IMR-90 (cell line): Measurements from ENCODE around the gene MCCD1. TPM values are rescaled to one million over a fixed set of nuclear protein-coding genes. Genes with fewer than 3 reads are reported as not detected.
"Not testable (repeated sequence)": the region's sequence is repeated elsewhere in the genome, so short reads cannot be mapped to it uniquely, and the experiment has no call there.

Experiments used
- ATAC-seq: fragments of 200-7000 bp; cut with Tn5 transposase; 2 replicates; pipeline ENCODE4 v1.9.1; 2020; ENCODE audit warnings: low read depth, mild to moderate bottlenecking, moderate library complexity
- BruUV-seq: library from RNA; stranded (reverse); fragments of 400-500 nt; replicated peaks from 2 replicates; lab custom pipeline; 2021; lab: Mats Ljungman, UMichigan
- CTCF ChIA-PET: fragments of 300-600 bp; formaldehyde crosslinking; extraction: SDS; loops from one replicate; lab custom pipeline; 2021; ENCODE audit warnings: antibody characterized with exemption; lab: Yijun Ruan, JAX
- POLR2A ChIA-PET: fragments of 300-600 bp; sonication (Branson Sonifier 250); formaldehyde crosslinking; loops from one replicate; lab custom pipeline; 2022; ENCODE audit warnings: antibody characterized with exemption; ENCODE audit not compliant: unreplicated experiment; lab: Charles Lee
- DNase-seq: peaks from one replicate; pipeline ENCODE4 v3.0.0; 2013
- H2AFZ ChIP-seq: replicated peaks from 2 replicates; pipeline ENCODE3; 2013; ENCODE audit warnings: low read length, mild to moderate bottlenecking; ENCODE audit not compliant: poor library complexity
- H2AK5ac ChIP-seq: 2 replicates; pipeline ENCODE4 v1.6.1; 2013; ENCODE audit warnings: low read depth, low read length, inconsistent platforms
- H2AK9ac ChIP-seq: replicated peaks from 2 replicates; pipeline ENCODE3; 2013; ENCODE audit warnings: mild to moderate bottlenecking, low read depth, low read length, moderate library complexity; ENCODE audit not compliant: poor library complexity
- H2BK120ac ChIP-seq: 2 replicates; pipeline ENCODE4 v1.6.1; 2013; ENCODE audit warnings: low read depth, low read length, inconsistent platforms
- H2BK15ac ChIP-seq: 3 replicates; pipeline ENCODE4 v1.6.1; 2013; ENCODE audit warnings: low read depth, low read length, inconsistent platforms
- H2BK20ac ChIP-seq: 2 replicates; pipeline ENCODE4 v1.6.1; 2013; ENCODE audit warnings: low read depth, mild to moderate bottlenecking, inconsistent platforms, low read length, moderate library complexity
- H2BK5ac ChIP-seq: 2 replicates; pipeline ENCODE4 v1.6.1; 2013; ENCODE audit warnings: mild to moderate bottlenecking, low read depth, low read length, inconsistent platforms; ENCODE audit not compliant: poor library complexity, severe bottlenecking
- H3K14ac ChIP-seq: replicated peaks from 2 replicates; pipeline ENCODE4 v1.6.1; 2013; ENCODE audit warnings: low read depth, low read length, inconsistent platforms
- H3K18ac ChIP-seq: 2 replicates; pipeline ENCODE4 v1.6.1; 2013; ENCODE audit warnings: low read depth, low read length, control low read depth
- H3K23ac ChIP-seq: 2 replicates; pipeline ENCODE4 v1.6.1; 2013; ENCODE audit warnings: low read depth, low read length, inconsistent platforms
- H3K27ac ChIP-seq: 2 replicates; pipeline ENCODE4 v1.5.1; 2013; ENCODE audit warnings: mild to moderate bottlenecking, control low read depth, low read length; ENCODE audit not compliant: insufficient read depth
- H3K27me3 ChIP-seq: 2 replicates; pipeline ENCODE4 v1.6.1; 2013; ENCODE audit warnings: low read length; ENCODE audit not compliant: control insufficient read depth, insufficient read depth
- H3K36me3 ChIP-seq: 2 replicates; pipeline ENCODE4 v1.6.1; 2013; ENCODE audit warnings: low read length, mixed read lengths; ENCODE audit not compliant: control insufficient read depth, insufficient read depth
- H3K4ac ChIP-seq: 2 replicates; pipeline ENCODE4 v1.6.1; 2013; ENCODE audit warnings: low read depth, low read length, inconsistent platforms
- H3K4me1 ChIP-seq: 2 replicates; pipeline ENCODE4 v1.6.1; 2013; ENCODE audit warnings: low read length, mixed read lengths; ENCODE audit not compliant: control insufficient read depth, insufficient read depth
- H3K4me2 ChIP-seq: 2 replicates; pipeline ENCODE4 v1.6.1; 2013; ENCODE audit warnings: low read depth, mild to moderate bottlenecking, control low read depth, low read length, moderate library complexity
- H3K4me3 ChIP-seq: 2 replicates; pipeline ENCODE4 v1.5.1; 2013; ENCODE audit warnings: low read depth, mild to moderate bottlenecking, control low read depth, low read length, moderate library complexity; ENCODE audit not compliant: insufficient read depth
- H3K56ac ChIP-seq: 2 replicates; pipeline ENCODE4 v1.6.1; 2013; ENCODE audit warnings: low read length, inconsistent platforms; ENCODE audit not compliant: insufficient read depth; ENCODE audit errors: extremely low read depth
- H3K79me1 ChIP-seq, 2 experiments: 2 replicates each; pipeline ENCODE4 v1.6.1; 2013; ENCODE audit warnings: low read length in 2 of 2, inconsistent platforms in 1 of 2, low read depth in 1 of 2
- H3K9ac ChIP-seq: 2 replicates; pipeline ENCODE4 v1.6.1; 2013; ENCODE audit warnings: low read depth, low read length, control low read depth
- H3K9me1 ChIP-seq: 2 replicates; pipeline ENCODE4 v1.6.1; 2013; ENCODE audit warnings: low read length, inconsistent platforms; ENCODE audit not compliant: insufficient read depth
- H3K9me3 ChIP-seq: 2 replicates; pipeline ENCODE4 v1.6.1; 2013; ENCODE audit warnings: low read length; ENCODE audit not compliant: control insufficient read depth, insufficient read depth
- H4K20me1 ChIP-seq: 2 replicates; pipeline ENCODE4 v1.6.1; 2013; ENCODE audit warnings: low read length, inconsistent platforms; ENCODE audit not compliant: insufficient read depth
- H4K5ac ChIP-seq: 2 replicates; pipeline ENCODE4 v1.6.1; 2013; ENCODE audit warnings: mild to moderate bottlenecking, low read depth, low read length, control low read depth
- H4K8ac ChIP-seq, 2 experiments: 2 replicates each; pipeline ENCODE4 v1.6.1; 2013; ENCODE audit warnings: low read depth in 2 of 2, low read length in 2 of 2, control low read depth in 1 of 2, inconsistent platforms in 1 of 2
- H4K91ac ChIP-seq: 2 replicates; pipeline ENCODE4 v1.6.1; 2013; ENCODE audit warnings: low read depth, low read length, inconsistent platforms; ENCODE audit not compliant: insufficient read depth
- BHLHE40 ChIP-seq: fragments of 150-350 bp; IDR thresholded peaks from 2 replicates; pipeline ENCODE4 v1.6.1; 2016; ENCODE audit warnings: mild to moderate bottlenecking, low read depth, low read length
- CHD1 ChIP-seq: IDR thresholded peaks from 2 replicates; pipeline ENCODE4 v1.6.1; 2012; ENCODE audit warnings: low read depth, low read length, improper control_type of control experiment
- RFX5 ChIP-seq: IDR thresholded peaks from 2 replicates; pipeline ENCODE4 v1.8.0; 2012; ENCODE audit warnings: low read depth, mild to moderate bottlenecking, low read length, moderate library complexity
- SMC3 ChIP-seq: fragments of 150-350 bp; IDR thresholded peaks from 2 replicates; pipeline ENCODE4 v1.6.1; 2016; ENCODE audit warnings: low read depth, mild to moderate bottlenecking, antibody characterized with exemption, low read length, moderate library complexity
- WGBS, 2 experiments: methylation state at CpG; one replicate each; pipeline versions ENCODE4 v1.1.5 to v1.1.7; 2013; ENCODE audit warnings: missing lambda C conversion rate in 2 of 2; ENCODE audit not compliant: insufficient read length in 1 of 2; ENCODE audit errors: extremely low coverage in 2 of 2; 5-methylcytosine and 5-hydroxymethylcytosine counted together
- dilution Hi-C: fragments of 300-500 bp; cut with HindIII; formaldehyde crosslinking; loops from one replicate; pipeline ENCODE4 v1.14.3; 2018; ENCODE audit warnings: low sequenced_read_pairs; ENCODE audit not compliant: unreplicated experiment
- in situ Hi-C: fragments of 300-500 bp; cut with MboI; formaldehyde crosslinking; loops from 3 replicates; pipeline ENCODE4 v1.14.3; 2019; ENCODE audit warnings: low sequenced_read_pairs, inconsistent platforms, mixed read lengths
- intact Hi-C: fragments of 100-400 bp; cut with micrococcal nuclease; formaldehyde crosslinking; loops from 2 replicates; pipeline ENCODE4 v1.10.0; 2022
- polyA plus RNA-seq, 3 experiments: library from polyadenylated mRNA; depleted of rRNA; stranded (reverse); fragments of >200 nt; gene quantifications; 2 replicates each; pipeline ENCODE4 v1.2.3, GENCODE V29; 2012; ENCODE audit warnings: low replicate concordance in 1 of 3
- total RNA-seq: library from RNA; depleted of rRNA; stranded (reverse); fragments of >200 nt; gene quantifications from 2 replicates; pipeline ENCODE4 v1.2.3, GENCODE V29; 2012

MCCD1 gene
- total and polyA plus RNA-seq, 2 of the 4 experiments (the other 2 are of a cell fraction): not detected

DNA sequence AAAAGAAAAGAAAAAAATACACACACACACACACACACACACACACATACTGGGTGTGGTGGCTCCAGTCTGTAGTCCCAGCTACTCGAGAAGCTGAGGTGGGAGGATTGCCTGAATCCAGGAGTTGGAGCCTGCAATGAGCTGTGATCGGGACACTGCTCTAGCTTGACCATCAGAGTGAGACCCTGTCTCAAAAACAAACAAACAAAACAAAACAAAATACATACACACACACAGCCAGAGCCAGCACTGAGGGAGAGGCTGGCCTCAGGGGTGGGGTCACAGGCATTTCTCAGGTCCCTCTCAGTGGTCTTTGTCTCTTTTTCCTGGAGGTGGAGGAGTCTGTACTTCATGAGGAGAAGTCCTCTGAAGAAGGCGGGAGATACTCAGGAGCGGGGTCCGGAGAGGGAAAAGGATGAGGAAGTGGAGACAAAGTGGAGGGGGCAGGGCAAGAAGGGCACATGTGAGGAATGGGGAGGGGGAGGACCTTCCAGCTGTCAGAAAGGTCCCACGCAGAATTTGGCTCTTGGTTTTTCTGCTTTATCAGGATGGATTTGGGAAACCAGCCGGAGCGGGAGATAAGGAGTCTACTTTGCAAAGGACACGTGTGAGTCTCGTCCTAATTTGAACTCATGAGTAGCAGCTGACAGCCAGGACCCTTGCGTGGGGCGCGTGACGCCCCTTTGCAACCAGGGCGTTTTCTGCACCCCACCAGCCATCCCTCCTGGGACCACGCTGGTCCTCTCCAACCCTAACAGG is 38.5 kb upstream of the MCCD1 start:
- Histone ChIP-seq H3K18ac (no peak overlapping the region), H3K36me3 (no peaks in the 10 kb centered on the region), H4K8ac (no peak overlapping the region), H2AK9ac (no peak overlapping the region), H4K5ac (no peak overlapping the region), H3K9me1 (no peaks in the 10 kb centered on the region), H3K9me3 (no peaks in the 10 kb centered on the region), H3K27me3 (no peaks in the 10 kb centered on the region), H3K14ac (no peak overlapping the region), H3K4me3 (no peak overlapping the region), H2AFZ (no peak overlapping the region), H2AK5ac (peak overlapping the region; percentile 24; the same call in 1 of the 2 replicates), H3K79me1 (peaks cover 0 to 10% of the 10 kb centered on the region in 2 experiments; a peak in 2 of 4 replicates), H3K56ac (no peak overlapping the region), H3K4ac (no peak overlapping the region), H3K27ac (no peak overlapping the region), H2BK20ac (no peak overlapping the region), H3K9ac (no peak overlapping the region), H3K4me2 (no peak overlapping the region), H2BK120ac (no peak overlapping the region), H3K23ac (no peak overlapping the region), H2BK5ac (no peak overlapping the region), H4K20me1 (no peaks in the 10 kb centered on the region), H3K4me1 (peaks cover under 1% of the 10 kb centered on the region; the same call in 1 of the 2 replicates), H2BK15ac (no peak overlapping the region), H4K91ac (no peak overlapping the region)
- ChIA-PET POLR2A (no interaction called here), CTCF (interaction anchor here (0.9 kb wide), 1 partner anchor 109 kb away, joined by 3 read pairs; no protein-coding TSS in a partner anchor)
- ATAC-seq (no peak), DNase-seq (no peak)
- dilution Hi-C loops (no loop called here), intact Hi-C loops (loop anchor here (5.0 kb wide), 2 partner anchors 37 to 88 kb away; partner anchors contain the start of genes MCCD1 and MICA), in situ Hi-C loops (loop anchor here (5.0 kb wide), 2 partner anchors 52 to 107 kb away; partner anchors contain the start of gene DDX39B)
- WGBS, 2 experiments: 67% methylated on average over 4 of the region's 16 CpGs; no CpG with 5 or more reads in 1 of the 2 experiments
- BruUV-seq: no TSS peak
- TF ChIP-seq SMC3 (no peak), RFX5 (no peak), BHLHE40 (no peak), CHD1 (no peak)

DNA sequence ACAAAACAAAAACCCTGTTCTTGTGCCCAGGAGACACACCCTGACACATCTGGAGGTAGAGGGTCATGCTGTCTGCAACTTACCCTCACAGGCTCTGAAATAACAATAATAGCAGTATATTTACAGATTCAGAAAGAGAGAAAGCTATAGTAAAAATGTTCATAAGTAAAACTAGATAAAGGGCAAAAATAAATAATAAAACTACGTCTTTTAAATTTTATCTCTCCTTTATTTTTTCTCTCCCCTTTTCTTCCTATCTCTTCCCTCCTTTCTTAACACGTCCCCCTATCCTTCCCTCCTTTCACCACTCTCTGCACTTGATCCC is 35.2 kb upstream of the MCCD1 start:
- POLR2A ChIA-PET, H3K4me2 ChIP-seq, H3K23ac ChIP-seq, H3K36me3 ChIP-seq, H2BK15ac ChIP-seq, H3K9me1 ChIP-seq, H3K9me3 ChIP-seq, H2AK5ac ChIP-seq, H4K91ac ChIP-seq, H3K14ac ChIP-seq, H3K9ac ChIP-seq, H3K27me3 ChIP-seq, H3K4ac ChIP-seq, H3K56ac ChIP-seq, H4K8ac ChIP-seq, dilution Hi-C loops, H3K4me1 ChIP-seq, H2BK120ac ChIP-seq, DNase-seq, H4K5ac ChIP-seq, H4K20me1 ChIP-seq, H2BK5ac ChIP-seq, H3K18ac ChIP-seq, BruUV-seq, ATAC-seq, H3K27ac ChIP-seq, H2BK20ac ChIP-seq: not testable (repeated sequence)
- Histone ChIP-seq H2AFZ (peak overlapping the region; percentile 94), H2AK9ac (peak overlapping the region; percentile 84), H3K79me1 (peaks cover 7 to 32% of the 10 kb centered on the region in 2 experiments; a peak in 3 of 4 replicates), H3K4me3 (peak overlapping the region; percentile 59; the same call in 1 of the 2 replicates)
- intact Hi-C loops (loop anchor here (1.0 to 5.0 kb wide), 4 partner anchors 34 to 105 kb away; partner anchors contain the start of genes MCCD1 and MICA), in situ Hi-C loops (loop anchor here (5.0 kb wide), 2 partner anchors 49 to 104 kb away; partner anchors contain the start of gene DDX39B)
- 0 to 100% methylated on average over 1 of the region's 2 CpGs for WGBS, 2 experiments
- CTCF ChIA-PET: interaction anchor here (0.6 to 3.1 kb wide), 3 partner anchors 45 to 105 kb away, joined by 3 to 20 read pairs (median 4); no protein-coding TSS in a partner anchor
